Tibial nerve (tissue), 4 donors: ENCODE measurements around the gene STARD9.

Experiments
- CTCF ChIP-seq, 5 experiments: fragments of 200-600 bp in 3 of 5; fragments of 450-650 bp in 2 of 5; sonication (generic) in 3 of 5; IDR thresholded peaks; one replicate each; pipeline ENCODE4 v1.5.1; 2016 to 2019; ENCODE audit warnings: antibody characterized with exemption in 5 of 5, mild to moderate bottlenecking in 3 of 5, moderate library complexity in 2 of 5
- EP300 ChIP-seq, 2 donors: sonication (generic); formaldehyde crosslinking; IDR thresholded peaks; one replicate each; pipeline ENCODE4 v1.6.1; 2017; ENCODE audit warnings: antibody characterized with exemption in 2 of 2, mild to moderate bottlenecking in 1 of 2
- POLR2A ChIP-seq, 2 donors: fragments of 450-650 bp; IDR thresholded peaks; one replicate each; pipeline ENCODE4 v1.6.1; 2017; ENCODE audit warnings: antibody characterized with exemption in 2 of 2, mild to moderate bottlenecking in 2 of 2, moderate library complexity in 2 of 2

GRCh38 chr15:42616107-42616506, 40.7 kb downstream of the STARD9 start:
- TF ChIP-seq CTCF (IDR thresholded peaks at IDR 0.05) (no peak), EP300 (IDR thresholded peaks at IDR 0.05) (no peak), POLR2A (IDR thresholded peaks at IDR 0.05) (no peak)
